ENCODE data around the gene PRPF40A.
"Not testable (repeated sequence)": the region's sequence is repeated elsewhere in the genome, so short reads cannot be mapped to it uniquely, and the experiment has no call there.

Gene PRPF40A

DNA sequence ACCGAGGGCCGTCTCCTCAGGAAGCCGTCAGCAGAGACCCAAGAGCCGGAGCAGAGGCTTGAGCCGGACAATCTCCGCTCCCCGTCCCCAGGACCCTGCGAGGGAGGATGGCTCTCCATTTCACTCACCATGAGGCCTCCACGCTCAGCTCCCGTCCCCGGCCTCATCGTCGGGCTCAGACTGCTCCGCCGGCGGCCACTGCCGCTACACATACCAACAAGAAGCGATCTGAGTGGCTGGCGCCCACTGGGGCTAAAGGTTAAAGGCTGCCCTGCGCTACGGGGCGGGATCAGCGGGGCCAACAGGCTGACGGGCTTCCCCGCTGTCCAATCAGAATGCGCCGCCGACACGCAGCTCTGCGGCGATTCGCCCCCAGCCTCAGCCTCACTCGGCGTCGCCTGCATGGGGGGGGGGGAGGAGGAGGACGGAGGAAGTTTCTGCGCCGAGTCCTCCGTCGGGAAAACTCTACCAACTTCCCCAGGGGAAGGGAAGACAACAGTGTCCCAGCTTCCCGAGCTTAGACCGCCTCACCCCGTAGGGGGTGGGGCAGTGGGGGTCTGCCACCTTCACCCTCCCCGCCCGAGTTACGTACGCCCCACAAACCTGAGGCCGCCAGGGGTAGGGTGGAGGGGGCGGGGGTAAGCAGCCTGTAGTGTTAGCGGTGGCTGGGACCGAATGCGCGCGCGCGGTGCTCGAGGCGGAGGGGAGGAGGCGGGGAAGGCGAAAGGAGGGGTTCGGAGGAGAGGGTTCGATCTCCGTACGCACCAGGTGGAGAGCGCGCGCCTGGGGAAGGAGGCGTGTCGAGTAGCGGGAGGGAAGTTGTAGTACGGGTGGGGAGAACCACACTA is at the start of gene PRPF40A:
Gene PRPF40A, minus strand, starts transcription at position 234 of the 848 bp plus-strand sequence. Its CDS starts 22 bp downstream, at position 212.
- DNase-seq (ENCODE audit: low read depth, low spot score): peak; percentile 92

DNA sequence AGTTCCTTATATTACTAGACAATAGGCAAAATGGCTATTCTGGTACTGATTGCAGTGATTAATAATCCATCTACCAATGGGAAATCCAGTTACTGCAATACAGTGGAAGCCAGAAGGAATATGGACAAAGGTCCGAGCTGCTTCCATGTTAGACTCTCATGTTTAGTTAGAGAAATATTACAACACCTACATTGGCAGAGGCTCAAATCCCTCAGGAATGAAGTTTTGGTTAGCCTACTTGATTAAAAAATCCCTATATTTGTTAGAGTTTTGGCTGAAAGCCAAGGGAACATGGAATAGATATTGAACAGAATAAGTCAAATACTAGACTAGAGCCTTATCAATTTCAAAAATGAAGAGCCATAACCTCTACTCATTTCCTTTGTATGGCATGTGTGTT is 49.7 kb upstream of the PRPF40A start:
- no peak overlapping the region for H3K27ac ChIP-seq
- no peak for DNase-seq (ENCODE audit: low read depth, low spot score)

More for the DNA sequence above, at the start of gene PRPF40A:
- peak within 1 kb of the TSS; percentile 91 for H3K27ac ChIP-seq

DNA sequence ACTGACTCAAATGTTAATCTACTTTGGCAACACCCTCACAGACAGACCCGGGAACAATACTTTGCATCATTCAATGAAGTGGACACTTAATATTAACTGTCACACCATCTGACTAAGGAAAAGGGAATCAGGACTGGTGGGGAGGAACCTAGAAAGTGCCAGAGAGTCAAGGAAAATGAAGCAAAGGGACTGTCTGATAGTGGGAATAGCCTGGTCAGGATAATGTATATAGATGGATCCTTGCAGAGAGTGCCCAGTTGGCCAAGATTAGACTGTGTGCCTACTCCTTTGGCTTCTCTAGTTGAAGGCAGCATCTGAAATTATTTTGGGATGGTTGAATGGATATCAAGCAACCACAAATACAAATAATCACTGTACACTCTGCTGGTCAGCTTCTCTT is 46.4 kb upstream of the PRPF40A start:
- H3K27ac ChIP-seq: no peak overlapping the region
- no peak for DNase-seq (ENCODE audit: low read depth, low spot score)

DNA sequence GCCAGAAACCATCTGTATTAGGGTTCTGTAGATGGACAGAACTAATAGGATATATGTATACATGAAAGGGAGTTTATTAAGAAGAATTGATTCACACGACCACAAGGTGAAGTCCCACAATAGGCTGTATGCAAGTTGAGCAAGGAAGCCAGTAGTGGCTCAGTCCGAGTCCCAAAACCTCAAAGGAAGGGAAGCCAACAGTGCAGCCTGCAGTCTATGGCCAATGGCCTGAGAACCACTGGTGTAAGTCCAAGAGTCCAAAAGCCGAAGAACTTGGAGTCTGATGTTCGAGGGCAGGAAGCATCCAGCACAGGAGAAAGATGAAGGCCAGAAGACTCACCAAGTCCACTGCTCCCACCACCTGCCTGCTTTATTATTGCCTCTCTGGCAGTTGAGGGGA is 45.9 kb upstream of the PRPF40A start:
- not testable (repeated sequence) for H3K27ac ChIP-seq; DNase-seq (ENCODE audit: low read depth, low spot score)

DNA sequence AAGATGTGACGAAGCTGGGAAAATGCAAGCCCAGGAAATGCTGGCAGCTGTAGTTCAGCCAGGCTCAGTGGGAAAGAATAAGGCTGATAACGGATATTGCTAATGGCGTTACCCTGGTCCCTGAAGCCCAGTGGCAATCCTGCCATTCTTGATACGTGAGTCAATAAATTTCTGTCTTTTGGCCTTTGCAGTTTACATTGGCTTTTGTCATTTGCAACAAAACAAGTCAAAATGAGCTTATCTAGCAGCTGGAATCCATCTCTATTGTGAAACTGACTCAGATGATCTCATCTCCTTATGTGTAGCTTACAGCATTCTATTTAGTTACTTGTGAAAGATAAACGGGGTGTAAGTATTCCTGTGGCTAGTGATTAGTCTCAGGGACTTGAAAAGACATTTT is 44.9 kb upstream of the PRPF40A start:
- no peak overlapping the region for H3K27ac ChIP-seq
- DNase-seq (ENCODE audit: low read depth, low spot score): no peak

DNA sequence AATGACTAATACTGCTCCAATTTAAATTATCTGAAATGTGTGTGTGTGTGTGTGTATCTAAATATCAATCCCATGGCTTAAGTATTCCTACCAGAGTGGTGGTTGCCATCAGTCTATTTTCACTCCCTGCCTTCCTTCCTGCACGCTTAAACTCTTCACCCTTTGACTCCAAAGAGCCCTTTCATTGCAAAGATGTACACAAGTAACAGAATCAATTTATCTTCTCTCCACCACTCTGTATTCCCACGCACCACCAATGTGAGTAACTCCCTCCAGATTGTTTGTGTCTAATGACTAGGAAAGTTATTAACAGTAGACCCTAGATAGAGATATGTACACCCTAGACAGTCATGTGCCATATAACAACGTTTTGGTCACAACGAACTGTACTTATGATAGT is 44.0 kb upstream of the PRPF40A start:
- DNase-seq (ENCODE audit: low read depth, low spot score): no peak
- H3K27ac ChIP-seq: no peak overlapping the region

DNA sequence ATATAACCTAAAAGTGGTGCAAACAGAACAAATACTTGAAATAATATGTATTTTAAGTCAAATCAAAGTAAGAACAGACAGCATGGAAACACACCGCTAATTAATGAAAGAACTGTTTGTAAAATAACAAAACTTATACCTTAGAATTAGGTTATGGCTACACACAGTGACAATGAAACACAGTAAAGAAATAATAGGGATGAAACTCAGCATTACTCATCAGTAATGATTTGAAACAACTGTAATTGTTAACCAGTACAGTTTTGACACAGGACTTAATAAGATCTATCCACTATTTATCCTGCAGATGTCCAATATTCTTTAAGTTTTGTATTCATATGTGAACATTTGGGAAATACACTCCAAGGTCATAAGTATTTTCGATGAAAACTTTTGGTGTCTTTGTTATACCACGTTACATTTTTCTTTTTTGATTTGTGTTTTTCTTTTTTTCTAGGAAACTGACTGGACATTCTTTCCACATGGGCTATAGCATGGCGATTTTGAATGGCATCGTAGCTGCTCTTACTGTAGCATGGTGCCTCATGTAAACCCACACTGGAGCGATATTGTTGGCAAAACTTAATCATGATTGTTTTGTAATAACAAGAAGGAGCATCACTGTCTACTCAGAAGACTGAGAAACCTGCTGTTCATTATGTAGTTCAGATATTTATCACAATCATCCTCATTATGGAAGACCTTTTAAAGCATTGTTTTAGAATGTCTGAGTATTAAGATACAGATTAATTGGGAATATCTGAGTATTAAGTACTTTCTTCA is 42.2 kb upstream of the PRPF40A start:
- no peak overlapping the region for H3K27ac ChIP-seq
- DNase-seq (ENCODE audit: low read depth, low spot score): no peak

DNA sequence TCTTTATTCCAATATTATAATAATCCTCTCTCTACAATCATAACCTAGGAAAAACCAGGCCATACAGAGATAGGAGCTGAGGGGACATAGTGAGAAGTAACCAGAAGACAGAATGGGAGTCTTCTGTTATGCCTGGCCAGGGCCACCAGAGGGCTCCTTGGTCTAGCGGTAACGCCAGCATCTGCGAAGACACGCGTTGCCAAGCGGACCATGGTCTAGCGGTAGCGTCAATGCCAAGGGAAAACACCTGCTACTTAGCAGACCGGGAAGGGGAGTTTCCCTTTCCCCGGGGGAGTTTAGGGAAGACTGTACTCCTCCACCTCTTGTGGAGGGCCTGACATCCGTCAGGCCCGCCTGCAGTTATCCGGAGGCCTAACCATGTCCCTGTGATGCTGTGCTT is 37.8 kb upstream of the PRPF40A start:
- no peak for DNase-seq (ENCODE audit: low read depth, low spot score)
- H3K27ac ChIP-seq: no peak overlapping the region

DNA sequence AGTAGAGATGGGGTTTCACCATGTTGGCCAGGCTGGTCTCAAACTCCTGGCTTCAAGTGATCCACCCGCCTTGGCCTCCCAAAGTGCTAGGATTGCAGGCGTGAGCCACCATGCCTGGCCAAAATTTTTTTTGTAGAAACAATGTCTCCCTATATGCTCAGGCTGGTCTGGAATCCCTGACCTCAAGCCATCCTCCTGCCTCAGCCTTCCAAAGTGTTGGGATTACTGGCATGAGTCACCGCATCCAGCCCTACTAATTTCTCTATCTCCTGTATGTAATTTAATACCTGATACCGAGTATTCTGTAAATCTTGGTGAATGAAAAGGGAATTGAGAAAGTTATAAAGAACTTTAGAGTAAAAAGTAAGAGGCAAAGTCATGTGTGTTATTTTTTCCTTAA is 30.5 kb upstream of the PRPF40A start:
- not testable (repeated sequence) for H3K27ac ChIP-seq; DNase-seq (ENCODE audit: low read depth, low spot score)

DNA sequence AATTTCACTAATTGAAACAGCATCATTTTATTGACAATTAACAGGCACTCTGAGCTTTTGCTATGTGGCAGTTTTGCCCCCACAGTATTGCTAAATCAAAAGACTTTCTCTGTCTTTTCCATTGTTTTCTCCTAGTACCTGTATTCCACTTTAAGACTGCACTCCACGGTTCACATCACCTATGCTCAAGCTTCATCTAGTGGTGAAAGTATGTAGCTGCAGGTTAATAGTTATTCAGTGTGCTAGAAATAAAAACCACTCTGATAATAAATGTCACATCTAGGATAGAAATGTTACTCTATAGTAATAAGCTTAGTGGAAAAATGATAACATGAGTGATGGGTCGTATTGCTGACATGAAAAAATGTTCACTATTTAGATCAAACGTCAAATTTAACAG is 25.7 kb upstream of the PRPF40A start:
- DNase-seq (ENCODE audit: low read depth, low spot score): no peak
- H3K27ac ChIP-seq: no peak overlapping the region

DNA sequence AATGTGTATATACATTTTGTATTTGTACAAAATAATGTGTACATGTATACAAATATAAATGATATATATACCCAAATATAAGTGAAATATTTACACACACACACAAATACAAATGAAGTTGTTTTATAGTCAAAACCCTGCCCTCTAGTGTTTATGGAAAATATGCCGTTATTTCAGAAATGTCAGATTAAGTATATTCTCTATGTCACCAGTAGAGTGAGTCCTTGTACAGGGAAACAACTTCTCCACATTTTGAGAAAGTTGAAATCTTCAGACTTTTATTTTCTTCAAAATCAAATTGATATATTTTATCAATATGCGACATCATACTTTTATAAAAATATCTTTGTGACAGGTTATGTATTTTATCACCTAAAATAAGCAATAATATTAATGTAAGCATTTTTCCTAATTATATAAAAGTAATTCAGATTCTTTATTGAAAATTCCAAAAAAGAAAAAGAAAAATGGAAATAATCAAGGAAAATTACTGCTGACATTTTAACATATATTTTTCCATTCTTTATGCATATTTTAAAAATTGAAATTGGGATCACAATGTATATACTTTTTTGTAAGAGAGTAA is 23.6 kb upstream of the PRPF40A start:
- no peak overlapping the region for H3K27ac ChIP-seq
- no peak for DNase-seq (ENCODE audit: low read depth, low spot score)

DNA sequence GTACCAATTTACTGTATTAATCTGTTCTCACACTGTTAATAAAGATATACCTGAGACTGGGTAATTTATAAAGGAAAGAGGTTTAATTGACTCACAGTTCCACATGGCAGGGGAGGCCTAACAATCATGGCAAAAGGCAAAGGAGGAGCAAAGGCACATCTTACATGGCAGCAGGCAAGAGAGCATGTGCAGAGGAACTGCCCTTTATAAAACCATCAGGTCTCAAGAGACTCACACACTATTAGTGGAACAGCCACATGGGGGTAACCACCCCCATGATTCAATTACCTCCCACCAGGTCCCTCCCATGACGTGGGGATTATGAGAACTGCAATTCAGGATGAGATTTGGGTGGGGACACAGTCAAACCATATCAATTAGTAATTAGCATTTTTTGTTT is 22.4 kb upstream of the PRPF40A start:
- not testable (repeated sequence) for H3K27ac ChIP-seq; DNase-seq (ENCODE audit: low read depth, low spot score)

DNA sequence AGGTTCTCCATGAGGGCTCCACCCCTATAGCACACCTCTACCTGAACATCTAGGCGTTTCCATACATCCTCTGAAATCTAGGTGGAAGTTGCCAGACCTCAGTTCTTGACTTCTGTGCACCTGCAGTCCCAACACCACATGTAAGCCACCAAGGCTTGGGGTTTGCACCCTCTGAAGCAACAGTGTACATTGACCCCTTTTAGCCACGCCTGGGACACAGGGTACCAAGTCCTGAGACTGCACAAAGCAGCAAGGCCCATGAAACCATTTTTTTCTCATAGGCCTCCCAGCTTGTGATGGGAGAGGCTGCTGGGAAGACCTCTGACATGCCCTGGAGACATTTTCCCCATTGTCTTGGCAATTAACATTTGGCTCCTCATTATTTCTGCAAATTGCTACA is 21.2 kb upstream of the PRPF40A start:
- H3K27ac ChIP-seq: no peak overlapping the region
- DNase-seq (ENCODE audit: low read depth, low spot score): no peak

DNA sequence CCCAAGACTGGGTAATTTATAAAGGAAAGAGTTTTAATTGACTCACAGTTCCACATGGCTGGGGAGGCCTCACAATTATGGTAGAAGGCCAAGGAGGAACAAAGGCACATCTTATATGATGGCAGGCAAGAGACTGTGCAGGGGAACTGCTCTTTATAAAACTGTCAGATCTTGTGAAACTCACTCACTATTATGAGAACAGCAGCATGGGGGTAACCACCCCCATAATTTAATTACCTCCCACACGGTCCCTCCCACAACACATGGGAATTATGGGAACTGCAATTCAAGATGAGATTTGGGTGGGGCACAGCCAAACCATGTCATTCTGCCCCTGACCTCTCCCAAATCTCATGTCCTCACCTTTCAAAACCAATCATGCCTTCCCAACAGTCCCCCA is 20.2 kb upstream of the PRPF40A start:
- not testable (repeated sequence) for H3K27ac ChIP-seq; DNase-seq (ENCODE audit: low read depth, low spot score)

DNA sequence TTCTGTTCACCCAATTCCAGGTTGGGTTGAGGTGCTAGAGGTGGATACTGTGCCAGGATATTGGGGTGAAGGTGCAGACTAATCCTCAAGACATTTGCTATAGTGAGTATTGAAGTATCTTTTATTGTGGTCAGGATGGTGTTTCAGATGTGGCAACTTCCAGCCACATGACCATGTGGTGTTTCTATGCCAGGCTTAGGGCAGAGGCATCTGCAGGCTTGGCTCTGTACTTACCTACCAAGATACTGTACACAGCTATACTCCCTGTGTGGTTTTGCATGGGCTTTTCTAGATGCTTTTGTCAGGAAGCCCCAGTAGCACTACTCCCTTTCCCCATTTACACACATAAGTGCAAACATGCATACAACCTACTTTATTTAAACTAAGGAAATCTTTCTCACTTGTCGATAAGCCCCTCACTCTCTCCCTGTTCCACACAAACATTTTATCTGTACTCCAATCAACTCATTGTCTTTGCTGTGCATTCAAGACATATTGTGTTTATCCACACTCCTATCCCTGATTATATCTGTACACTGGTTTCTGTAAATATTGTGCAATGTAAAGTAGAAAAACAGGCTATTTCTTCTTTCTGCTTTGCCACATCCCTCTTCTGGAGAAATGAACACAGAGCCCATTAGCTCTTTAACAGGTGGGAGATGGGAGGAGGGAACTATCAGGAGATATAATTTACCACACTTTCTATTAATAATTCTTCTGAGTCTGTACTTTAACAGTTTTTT is 13.5 kb upstream of the PRPF40A start:
- DNase-seq (ENCODE audit: low read depth, low spot score): no peak
- H3K27ac ChIP-seq: no peak overlapping the region

DNA sequence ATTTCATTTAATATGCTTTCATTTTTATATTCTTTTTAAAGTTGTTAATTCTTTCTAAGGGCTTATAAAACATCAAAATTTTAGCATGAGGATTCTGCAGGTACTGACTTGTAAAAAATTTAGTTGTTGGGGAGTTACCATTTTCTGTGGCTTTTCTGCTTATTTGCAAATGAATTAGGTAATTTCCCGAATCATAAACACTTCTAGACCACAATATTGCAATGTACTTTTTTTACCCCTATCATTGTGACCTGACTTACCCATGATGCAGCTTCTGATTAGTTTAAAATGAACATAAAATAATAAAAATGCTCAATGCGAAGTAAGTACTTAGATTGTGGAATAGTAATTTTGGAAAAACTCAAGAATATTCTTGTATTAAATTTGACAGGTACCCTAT is 12.6 kb upstream of the PRPF40A start:
- no peak overlapping the region for H3K27ac ChIP-seq
- no peak for DNase-seq (ENCODE audit: low read depth, low spot score)

DNA sequence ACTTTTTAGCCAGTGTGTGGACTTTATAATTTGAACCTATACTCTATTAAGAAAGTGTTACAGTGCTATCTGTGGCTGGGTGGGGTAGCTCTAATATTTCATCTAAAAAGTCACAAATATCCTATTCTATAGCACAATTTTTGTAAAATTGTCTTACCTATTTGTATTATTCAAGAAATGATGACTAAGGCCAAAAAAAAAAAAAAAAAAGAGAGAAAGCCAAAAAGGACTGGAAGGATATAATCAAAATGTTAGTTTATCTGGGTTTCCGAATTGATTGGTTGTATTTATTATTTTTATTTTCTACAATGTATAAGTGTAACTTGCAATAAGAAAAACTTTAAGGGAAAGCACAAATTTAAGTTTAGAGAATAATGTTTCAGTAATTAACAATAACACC is 6.7 kb upstream of the PRPF40A start:
- DNase-seq (ENCODE audit: low read depth, low spot score): no peak
- H3K27ac ChIP-seq: no peak overlapping the region

DNA sequence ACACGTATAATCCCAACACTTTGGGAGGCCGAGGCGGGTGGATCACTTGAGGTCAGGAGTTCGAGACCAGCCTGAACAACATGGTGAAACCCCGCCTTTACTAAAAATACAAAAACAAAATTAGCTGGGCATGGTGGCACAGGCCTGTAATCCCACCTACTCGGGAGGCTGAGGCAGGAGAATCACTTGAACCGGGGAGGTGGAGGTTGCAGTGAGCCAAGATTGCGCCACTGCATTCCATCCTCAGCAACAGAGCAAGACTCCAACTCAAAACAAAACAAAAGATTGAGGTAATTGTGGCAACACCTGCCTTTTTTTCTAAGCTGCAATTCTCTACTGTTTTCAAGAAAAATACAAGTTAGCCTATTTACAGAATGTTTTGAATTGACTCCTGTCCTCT is 5.4 kb upstream of the PRPF40A start:
- not testable (repeated sequence) for DNase-seq (ENCODE audit: low read depth, low spot score); H3K27ac ChIP-seq

DNA sequence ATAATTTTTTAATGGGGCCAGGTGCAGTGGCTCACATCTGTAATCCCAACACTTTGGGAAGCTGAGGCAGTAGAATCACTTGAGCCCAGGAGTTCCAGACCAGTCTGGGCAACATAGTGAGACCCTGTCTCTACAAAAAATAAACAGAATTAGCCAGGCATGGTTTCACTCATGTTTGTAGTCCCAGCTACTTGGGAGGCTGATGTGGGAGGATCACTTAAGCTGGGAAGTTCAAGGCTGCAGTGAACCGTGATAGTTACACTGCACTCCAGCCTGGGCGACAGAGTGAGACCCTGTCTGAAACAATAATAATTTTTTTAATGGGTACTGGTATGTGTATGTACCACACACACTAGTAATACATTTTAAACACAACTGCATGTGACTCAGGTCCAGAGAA is 3.5 kb upstream of the PRPF40A start:
- H3K27ac ChIP-seq: no peak overlapping the region
- no peak for DNase-seq (ENCODE audit: low read depth, low spot score)

DNA sequence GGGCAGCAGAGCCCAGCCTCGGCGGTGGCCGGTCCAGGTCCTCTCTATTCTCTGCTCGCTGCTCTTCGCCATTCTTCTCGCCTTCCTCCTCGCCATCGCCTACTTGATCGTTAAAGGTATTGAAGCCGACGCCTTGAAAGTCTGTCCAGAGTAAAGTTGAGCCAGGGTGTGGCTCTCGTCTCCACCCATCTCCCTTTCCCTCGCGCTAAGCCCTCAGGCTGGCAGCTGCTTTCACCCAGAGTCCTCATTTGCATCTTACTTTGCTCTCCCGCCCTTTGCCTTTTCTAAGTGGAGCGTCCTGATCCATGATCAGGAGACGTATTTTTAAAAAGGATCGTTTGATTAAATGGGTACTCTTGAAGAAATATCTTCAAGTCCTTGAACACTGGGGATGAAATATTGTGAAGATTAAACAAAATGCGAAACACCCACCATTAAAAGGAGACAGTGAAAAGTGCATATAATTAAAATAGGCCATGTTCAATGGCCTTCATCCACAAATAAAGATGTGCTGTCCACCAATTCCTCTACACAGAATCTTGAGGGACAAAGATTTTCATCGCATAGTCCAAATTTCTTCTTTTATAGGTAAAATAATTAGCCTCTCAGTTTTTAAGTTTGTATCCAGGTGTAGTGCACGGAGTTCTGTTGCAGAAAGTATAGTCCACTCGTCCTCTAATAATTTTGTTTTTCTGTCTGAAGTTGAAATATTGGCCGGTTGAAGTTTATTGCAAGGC is 1.8 kb upstream of the PRPF40A start:
- peak overlapping the region; percentile 91 for H3K27ac ChIP-seq
- no peak for DNase-seq (ENCODE audit: low read depth, low spot score)
